ENCODE data around the gene RND1. TPM values are rescaled to one million over a fixed set of nuclear protein-coding genes. Genes with fewer than 3 reads are reported as not detected.
"Not testable (repeated sequence)": the region's sequence is repeated elsewhere in the genome, so short reads cannot be mapped to it uniquely, and the experiment has no call there.

RND1 gene
- polyA plus RNA-seq (2013, experiment 1 of 2; ENCODE audit: insufficient read length) = 0.36 TPM
- polyA plus RNA-seq (2013, experiment 2 of 2; ENCODE audit: insufficient read length) = 0.38 TPM

DNA sequence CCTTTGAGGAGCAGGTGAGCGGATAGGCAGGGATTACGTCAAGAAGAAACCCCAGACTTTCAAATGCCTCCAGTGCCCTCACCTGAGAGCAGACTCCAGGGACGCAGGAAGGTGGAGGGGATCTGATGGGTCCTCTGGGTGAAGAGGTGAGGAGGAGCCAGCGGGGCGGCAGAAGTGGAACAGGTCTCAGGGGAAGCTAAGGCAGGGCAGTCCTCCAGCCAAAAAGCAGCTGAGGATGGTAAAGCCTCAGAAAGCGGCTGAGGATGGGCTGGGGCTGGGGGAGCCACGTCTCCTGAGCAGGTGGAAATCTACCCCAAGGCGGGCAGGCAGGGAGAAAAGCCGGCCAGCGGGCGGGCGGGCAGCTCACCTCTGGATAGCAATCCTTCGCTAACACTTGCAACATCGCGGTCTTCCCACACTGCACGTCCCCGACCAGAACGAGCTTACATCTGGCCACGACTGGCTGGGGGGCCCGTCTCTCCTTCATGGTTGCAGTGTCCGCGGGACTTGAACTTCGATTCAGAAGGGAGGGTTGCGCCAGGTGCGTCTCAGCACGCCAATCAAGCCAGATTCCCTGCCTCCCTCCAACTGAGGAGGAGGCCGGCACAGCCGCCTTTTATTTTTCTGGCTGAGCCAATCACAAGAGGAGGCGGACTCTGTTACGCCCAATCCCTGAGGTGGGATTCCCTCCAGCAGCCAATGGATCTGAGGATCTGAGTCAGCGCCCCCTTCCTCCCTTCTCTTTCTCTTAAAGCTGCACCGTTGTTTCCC, at the start of gene RND1:
RND1 (minus strand) TSS at position 590 of the 771 bp plus-strand sequence; CDS start at position 487, 103 bp downstream.
- DNase-seq = peak; percentile 90

DNA sequence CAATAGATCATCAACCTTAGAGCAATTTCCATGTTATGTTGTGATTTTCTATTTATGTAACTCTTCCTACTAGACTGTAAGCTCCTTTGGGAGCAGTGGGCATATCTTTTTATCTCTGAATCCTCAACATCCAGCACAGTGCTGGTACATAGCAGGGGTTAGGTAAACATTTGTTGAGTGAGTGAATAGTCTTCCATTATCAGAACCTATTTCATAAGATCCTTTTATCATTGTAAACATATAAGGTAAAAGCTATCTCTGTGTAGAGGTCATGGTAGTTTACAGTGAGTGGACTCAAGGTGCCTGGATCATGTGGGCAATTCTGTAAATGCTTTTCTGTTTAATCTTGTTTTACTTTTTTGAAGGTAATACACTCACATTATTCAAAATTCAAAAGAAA, 44.5 kb upstream of the RND1 start:
- DNase-seq = no peak

DNA sequence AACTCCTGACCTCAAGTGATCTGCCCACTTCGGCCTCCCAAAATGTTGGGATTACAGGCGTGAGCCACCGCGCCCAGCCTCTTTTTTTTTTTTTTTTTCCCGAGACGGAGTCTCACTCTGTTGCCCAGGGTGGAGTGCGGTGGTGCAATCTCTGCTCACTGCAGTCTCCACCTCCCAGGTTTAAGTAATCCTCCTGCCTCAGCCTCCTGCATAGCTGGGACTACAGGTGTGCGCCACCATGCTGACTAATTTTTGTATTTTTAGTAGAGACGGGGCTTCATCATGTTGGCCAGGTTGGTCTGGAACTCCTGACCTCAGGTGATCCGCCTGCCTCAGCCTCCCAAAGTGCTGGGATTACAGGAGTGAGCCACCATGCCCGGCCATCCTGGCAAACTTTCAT, 44.0 kb upstream of the RND1 start:
- not testable (repeated sequence) for DNase-seq

DNA sequence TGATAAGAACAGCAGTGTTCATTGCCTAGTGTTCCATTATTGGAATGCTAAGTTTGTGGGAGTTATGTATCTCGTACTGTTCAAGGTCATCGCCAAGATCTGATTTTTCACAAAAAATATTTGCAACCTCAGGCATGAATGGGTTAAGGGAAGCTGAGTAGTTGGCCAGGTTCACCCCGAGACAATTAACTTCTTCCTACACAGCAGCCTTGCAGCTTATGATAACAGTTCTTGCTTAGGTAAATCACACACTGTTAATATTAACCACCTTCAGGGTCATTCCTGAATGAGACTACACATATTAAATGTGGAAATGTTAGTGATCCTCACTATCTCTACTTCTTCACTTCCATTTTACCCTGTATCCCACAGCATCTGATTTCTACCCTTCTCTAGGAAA, 41.6 kb upstream of the RND1 start:
- DNase-seq = no peak

DNA sequence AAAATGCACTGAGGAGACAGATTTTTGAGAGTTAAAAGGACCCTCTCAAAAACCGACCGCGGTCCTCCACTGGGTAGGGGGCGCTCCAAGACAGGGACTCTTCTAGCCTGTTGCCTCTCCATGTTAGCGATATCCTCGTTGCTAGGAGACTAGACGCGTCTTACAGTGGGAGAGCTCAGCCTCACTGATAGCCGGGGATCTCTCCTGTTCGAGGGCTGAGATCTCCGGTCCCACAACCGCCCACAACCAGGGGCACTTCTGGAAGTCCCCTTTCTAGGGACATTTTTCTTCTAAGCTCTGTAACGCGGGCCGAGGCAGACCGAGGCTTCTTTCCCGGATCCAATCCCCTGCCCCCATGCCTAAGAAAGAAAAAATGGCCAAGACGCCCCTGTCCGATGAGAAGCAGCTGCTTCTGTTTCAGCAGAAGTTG, 38.3 kb upstream of the RND1 start:
- peak; percentile 85 for DNase-seq

DNA sequence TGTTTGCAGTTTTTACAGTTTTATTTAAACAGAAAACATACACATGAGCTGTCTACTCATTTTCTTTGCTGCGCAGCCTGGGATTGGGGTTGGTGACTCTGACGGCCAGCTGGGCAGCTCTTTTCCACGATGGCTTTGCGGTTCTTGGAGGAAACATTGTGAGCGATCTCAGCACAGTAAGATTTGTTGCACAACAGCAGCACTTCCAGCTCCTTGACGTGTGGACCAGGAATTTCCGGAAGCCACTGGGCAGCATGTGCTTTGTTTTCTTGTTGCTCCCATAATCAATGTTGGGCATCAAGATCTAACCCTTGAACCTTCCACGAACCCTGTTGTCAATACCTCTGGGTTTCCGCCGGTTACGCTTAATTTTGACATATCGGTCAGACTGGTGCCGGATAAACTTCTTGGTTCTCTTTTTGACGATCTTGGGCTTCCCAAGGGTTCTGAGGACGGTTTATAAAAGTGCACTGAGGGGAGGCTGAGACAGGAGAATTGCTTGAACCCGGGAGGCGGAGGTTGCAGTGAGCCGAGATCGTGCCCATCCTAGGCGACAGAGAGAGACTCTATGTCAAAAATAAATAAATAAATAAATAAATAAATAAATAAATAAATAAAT, 37.8 kb upstream of the RND1 start:
- peak; percentile 30 for DNase-seq

DNA sequence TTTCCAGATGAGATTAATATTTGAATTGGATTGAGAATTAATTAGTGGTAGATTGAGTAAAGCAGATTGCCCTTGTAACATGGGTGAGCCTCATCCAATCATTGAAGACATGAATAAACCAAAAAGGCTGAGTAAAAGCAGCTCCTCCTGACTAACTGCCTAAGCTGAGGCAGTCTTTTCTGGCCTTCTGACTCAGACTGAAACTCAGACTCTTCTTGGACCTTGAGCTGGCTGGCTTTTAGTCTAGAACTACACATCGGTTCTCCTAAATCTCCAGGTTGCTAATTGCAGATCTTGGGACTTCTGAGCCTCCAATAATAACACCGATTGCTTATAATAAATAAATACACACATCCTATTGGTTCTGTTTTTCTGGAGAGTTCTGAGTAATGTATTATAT, 35.6 kb upstream of the RND1 start:
- DNase-seq = no peak

DNA sequence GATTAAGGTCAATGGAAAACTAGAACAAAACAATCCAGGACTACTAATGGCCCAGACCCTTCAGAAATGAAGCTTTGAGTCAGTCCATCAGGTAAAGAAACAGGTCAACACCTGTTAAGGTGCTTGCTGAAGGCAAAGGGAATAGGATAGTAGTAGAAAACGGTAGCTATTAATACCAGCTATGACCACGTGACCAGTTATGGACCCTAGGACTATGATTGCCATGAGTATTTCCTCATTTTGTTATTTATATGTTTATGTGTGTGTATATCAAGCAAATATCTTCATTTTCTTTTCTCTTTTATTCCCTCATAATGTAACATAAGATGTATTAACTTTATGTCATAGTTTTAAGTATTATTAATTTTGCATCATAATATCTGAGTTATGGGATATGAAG, 34.0 kb upstream of the RND1 start:
- no peak for DNase-seq

DNA sequence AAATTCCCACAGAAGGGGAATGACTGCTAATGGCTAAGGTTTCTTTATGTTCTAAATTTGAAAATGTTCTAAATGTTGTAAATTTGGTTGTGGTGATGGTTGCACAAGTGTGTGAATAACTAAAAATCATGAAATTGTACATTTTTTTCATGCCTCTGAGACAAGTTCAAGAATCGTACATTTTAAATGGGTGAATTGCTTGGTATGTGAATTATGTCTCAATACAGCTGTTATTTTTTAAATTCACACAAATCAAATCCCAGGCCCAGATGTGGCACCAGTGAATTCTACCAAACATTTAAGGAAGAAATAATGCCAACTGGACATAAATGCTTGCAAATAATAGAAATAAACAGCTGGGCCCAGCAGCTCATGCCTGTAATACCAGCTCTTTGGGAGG, 28.6 kb upstream of the RND1 start:
- DNase-seq = no peak

DNA sequence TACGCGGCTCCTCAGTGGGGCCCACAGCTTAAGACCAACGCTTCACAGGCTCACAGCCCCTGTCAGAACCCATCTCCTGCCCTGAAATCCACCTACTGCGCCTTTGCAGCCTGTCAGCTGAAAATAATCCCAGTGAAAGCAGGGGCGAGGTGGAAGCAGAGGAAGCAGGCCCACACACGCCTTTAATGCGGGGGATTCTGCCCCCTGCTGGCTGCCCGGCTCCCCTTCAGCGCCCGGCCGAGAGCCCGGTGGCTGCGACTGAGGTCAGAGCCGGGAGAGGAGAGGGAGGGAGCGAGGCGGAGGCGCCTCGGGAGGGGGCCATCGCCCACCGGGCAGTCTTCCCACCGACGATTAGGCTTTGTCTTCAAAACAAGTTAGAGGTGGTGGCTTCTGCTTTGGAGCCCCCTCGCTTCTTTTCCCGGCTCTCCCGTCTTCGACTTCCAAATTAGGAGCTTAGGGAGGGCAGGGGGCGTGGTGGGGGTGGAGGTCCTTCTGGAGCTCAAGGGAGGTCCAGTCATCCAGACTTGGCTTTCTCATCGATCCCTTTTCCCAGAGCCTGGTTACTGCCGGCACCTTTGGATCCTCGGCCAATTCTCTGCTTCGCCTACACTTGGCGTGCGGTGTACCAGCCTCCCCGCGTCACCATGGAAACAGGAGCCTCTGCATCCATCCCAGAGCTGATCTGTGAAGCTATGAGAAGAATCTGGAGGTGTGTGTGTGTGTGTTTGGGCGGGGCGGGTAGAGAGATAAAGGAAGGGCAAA, 25.2 kb upstream of the RND1 start:
- peak; percentile 70 for DNase-seq

DNA sequence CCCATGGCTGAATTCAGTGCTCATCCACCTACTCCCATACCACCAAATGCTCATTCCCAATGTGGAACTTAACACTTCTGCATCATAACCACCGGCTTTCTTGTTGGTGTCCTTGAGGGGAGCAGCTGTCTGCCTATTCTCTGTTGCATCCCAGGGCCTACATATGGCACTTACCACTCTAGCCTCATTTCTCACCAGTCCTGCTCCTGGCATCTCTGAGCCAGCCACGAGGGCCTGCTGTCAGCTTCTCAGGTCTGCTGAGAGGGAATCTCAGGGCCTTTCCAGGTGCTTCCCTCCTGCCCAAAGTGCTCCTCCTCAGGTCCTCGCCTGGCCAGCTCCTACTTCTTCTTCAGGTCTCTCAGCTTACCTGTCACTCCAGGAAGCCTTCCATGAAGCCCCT, 24.0 kb upstream of the RND1 start:
- no peak for DNase-seq

DNA sequence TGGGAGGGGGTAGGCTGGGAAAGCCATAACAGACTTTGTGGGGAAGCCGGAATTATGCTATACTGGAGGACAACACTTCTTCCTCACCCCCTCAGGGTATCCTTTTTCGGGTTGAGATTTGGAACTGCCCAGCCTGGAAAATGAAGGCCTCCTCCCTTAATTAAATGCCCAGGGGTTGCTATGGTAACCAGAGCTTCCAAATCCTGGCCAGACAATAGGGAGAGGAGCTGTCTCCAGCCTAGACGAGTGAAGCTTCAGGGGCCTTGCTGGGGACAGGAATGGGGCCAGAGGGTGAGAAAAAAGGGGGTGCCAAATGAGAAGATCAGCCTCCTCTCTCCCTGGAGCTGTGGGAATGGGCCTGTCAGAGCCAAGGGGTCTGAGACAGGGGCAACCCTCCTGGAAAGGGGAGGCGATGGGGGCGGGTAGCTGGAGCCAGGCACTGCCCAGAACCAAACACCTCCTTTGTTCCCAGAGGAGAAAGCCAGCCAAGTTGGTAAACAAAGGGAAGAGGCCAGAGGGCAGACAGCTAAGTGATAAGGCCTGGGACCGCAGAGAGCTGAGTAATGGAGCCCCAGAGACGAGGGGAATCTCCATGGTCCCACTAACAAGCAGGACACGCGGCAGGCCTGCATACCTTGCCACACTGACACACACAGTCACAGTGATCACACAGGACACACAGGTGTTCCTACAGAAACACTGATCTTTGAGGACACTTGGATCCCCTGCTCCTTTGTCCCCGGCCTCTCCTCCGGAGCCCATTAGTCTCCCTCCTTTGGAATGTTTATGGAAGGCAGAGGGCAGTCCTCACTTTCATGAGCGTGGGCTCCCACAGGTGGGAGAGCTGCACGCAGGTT, 17.9 kb upstream of the RND1 start:
- DNase-seq = no peak

DNA sequence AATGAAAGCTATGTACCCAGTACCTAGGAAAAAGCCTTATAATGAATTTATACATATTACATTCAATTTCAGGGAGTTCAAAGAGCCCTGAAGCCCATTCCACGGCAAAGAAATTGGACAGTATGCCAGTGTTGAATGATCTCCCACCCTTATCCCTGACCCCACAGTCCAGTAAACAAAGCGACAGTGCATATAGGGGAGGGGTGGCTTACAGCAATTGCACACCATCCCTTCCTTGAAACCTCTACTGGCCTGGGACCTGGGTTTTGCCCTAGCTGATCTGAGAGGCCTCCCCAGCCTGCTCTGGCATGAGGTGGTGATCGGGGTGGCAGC, 17.3 kb upstream of the RND1 start:
- DNase-seq = no peak

DNA sequence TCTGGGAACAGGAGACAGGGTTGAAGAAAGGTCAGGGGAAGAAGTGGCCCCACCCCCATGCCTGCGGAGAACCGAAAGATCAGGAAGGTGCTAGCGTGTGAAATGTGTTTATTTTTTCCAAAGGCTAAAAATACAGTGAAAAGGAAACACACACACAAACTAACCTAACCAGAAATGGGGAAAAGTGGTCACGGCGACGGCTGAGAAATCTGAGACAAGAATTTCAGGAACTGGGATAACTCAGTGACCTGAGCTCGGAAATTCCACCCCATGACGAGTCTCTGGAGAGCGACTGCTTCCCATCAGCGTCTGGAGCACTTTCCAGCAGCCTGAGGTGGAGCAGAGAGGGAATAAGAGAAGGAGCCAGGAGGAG, 16.6 kb upstream of the RND1 start:
- DNase-seq = peak; percentile 54

DNA sequence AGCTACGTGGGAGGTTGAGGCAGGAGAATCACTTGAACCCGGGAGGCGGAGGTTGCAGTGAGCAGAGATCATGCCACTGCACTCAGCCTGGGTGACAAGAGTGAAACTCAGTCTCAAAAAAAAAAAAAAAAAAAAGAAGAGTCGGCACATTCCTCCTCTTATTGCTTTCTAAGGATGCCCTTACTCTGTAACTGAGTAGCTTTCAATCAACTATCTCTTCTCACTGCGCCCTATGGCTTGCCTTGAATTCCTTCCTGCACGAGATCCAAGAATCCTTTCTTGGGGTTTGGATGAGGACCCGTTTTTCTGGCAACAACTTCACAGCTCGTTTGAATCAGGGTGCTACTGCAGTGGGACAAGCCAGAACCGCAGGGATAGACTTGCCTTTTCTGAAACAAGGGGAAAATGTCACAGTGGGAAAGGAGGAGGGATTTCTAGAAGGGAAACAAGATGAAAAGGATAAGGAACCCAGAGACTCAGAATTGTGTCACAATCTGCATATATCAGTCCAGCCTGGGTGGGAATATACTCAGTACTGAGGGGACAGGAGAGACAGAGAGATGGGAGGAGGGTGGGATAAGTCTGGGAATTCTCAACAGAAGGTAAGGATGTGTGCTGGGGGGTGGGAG, 16.1 kb upstream of the RND1 start:
- no peak for DNase-seq

DNA sequence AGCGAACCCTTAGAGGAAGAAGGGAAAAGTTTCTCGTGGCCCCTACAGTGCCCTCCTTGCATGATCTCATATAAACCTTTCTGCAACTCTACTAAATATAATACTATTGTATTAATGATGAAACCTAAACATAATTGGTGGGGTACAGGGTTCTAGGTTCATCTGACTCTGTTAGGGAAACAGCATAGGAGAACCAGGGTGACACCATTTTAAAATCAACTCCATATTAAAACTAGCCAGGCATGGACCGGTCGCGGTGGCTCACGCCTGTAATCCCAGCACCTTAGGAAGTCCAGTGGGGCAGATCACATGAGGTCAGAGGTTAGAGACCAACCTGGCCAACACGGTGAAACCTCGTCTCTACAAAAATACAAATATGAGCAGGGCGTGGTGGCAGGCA, 15.0 kb upstream of the RND1 start:
- DNase-seq = no peak

DNA sequence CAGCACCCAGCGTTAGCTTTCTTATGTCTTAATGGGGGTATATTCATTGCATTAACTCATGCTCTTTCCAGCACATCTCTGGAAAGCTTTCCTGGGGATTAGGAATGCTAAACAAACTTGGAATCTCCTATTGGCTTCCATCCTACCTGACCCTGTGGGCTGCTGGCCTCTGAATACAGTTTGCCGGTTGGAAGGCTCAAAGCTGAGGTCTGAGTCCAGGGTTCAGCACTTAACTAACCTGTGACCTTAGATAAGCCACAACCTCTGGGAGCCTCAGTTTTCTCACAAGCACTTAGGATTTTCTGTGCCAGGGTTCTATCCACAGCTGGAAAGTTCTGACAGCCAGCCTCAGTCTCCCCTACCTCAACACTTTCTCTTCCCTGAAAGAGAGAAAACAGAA, 12.9 kb upstream of the RND1 start:
- no peak for DNase-seq

DNA sequence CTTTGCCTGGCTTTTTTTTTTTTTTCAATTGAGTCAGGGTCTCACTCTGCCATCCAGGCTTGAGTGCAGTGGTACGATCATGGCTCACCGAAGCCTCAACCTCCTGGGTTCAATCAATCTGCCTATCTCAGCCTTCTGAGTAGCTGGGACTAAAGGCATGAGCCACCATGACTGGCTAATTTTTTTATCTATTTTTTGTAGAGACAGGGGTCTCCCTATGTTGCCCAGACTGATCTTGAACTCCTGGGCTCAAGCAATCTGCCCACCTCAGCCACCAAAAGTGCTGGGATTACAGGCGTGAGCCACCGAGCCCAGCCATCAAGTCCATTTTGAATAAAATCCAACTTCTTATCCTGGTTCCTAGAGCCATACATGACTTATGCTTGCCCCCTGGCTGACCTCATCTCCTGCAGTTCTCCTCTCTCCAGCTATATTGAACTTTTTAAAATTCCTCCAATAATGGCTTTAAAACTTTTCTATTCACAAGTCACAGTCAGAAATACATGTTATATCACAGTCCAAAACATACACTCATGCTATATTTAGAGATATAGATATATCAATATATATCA, 10.4 kb upstream of the RND1 start:
- DNase-seq = no peak

DNA sequence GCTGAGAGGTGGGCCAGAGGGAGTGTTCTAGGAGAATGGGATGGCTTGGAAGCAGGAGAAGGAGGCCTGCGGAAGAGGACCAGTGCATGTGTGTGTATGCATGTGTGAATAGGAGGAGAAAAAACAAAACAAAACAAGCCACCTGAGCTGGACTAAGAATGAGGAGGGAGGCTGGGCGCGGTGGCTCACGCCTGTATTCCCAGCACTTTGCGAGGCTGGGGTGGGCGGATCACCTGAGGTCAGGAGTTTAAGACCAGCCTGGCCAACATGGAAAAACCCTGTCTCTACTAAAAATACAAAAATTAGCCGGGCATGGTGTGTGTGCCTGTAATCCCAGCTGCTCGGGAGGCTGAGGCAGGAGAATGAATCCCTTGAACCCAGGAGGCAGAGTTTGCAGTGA, 7.9 kb upstream of the RND1 start:
- not testable (repeated sequence) for DNase-seq

DNA sequence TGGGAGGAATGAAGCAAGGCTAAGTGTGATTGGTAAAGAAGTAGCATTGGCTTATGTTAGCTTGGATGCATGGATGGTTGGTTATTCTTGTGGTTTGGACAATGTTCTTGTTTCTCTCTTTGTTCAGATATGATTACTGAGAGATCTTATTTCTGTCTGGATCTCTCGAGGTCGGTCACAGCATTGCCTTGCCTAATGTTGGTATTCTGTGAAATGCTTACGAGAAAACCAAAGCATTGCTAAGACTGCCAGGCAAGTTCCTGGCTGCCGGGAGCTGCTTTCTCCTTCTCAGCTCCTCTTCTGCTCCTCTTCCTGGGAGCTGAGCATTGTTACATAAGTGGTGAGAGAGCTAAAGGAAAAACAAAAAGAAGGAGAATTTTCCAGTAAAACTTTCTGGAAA, 7.4 kb upstream of the RND1 start:
- no peak for DNase-seq

DNA sequence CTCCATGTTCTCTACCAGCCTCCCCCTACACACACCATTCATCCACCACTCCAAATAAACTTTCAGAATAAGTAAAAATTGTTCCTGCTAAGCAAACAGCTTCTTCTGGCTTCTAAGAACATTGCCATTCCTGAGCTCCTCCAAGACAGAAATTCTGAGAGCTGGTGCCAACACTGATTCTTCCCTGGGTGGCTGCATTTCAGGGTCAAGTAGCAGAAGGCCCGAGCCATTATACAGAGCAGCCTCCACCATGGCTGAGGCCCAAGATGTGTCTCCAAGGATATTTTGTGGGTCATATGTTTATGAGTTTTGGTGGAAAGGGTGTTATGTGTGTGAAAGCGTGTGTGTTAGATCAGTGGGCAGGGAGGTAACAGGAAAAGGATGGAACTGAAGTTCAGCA, 3.5 kb upstream of the RND1 start:
- DNase-seq = no peak

DNA sequence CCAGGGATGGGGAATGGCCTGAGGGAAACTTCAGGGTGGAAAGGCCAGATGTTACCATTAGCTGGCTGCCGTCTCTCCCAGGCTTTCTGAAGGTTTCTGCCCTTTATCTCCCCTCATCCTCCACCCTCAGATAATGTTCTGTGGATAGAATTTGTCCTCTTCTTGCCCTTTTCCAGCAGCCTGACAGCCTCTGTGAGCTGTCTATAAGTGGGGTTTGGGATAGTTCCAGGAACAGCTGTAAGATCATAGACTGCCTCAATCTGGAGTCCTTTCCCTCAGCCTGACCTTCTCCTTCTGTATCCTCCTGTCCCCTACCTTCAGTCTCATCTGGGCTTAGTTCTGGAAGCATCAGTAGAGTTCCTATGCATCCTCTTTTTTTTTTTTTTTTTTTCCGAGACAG, 2.8 kb upstream of the RND1 start:
- no peak for DNase-seq
